ENCODE data around the gene GATAD2A. TPM values are rescaled to one million over a fixed set of nuclear protein-coding genes. Genes with fewer than 3 reads are reported as not detected.

The GATAD2A gene
- total RNA-seq, 1 experiment from 2014 or later: 31.3 TPM

DNA sequence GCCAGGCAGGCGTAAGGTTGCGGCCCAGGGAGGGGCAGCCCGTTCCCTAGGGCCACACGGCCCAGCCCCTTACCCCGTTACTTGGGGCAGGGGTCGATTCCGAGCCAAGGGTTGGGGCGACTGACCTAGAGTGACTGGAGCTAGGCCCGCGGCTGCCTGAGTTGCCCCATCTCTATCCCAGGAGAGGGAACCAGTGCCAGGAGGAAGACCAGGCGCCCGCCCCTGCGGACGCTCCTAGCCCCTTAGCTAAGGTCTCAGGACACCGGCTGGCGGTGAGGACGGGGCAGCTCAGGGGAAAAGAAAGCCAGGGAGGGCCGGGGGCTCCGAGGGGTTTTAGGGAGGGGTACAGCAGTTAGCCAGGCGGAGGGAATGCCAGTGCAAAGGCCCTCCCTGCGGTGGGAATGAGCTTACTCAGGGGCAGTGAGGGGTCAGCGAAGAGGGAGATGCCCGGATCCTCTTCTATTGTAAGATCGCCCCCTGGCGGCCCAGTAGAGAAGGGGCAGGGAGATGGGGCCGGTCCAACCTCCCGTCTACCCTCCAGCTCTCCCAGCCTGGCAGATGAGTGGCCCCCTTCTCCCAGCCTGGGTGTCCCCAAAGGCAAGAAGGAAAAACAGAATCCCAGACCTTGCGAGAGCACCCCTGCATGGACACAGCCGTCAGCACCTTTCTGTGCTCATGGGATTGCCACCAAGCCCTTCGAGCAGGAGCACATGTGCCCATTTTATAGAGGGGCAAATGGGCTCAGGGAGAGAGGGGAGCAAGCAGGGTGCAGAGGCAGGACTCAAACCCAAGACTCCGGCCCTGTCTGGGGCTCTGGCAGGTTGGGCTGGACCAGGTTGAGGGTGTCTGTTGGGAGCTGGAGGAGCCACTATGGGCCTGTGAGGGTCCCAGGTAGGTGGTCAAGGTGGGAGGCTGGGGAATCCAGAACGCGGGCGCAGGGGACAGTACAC, 148.9 kb downstream of the GATAD2A start:
- peak; percentile 34 for DNase-seq (ENCODE audit: extremely low read depth, low read depth)

DNA sequence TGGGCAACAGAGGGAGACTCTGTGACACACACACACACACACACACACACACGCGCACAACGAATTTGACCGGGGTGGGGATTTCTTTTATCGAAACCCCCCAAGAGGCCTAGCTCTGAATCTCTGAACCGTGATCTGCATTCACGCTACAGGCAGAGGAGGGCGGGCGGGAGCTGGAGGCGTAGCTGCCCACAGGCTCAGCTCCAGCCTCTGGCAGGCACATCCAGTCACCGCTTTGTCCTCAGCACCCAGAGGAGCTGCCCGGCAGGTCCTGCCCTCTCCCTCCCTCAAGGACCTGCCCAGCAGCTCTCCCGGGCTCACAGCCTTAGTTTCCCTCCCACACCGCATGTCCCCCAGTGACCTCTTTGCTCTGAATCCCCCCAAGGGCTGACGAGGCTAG, 152.6 kb downstream of the GATAD2A start:
- no peak for DNase-seq (ENCODE audit: extremely low read depth, low read depth)

Small RNAs within 50 kb of the gene (small RNA-seq; reads per million reads assigned to genes)
- 0 reads per million in 2 experiments for gene MIR640

Other genes with a start within 250 kb of the GATAD2A start
- 0.32 and 0.59 TPM in 2 replicates for gene MEF2B, start 235.4 kb upstream of the GATAD2A start, total RNA-seq (2014; rRNA removed; shearing (Covaris generic))
- 9.6 and 11.2 TPM in 2 replicates for gene BORCS8, start 213.5 kb upstream of the GATAD2A start, total RNA-seq (2014; rRNA removed; shearing (Covaris generic))
- 34.8 and 39.3 TPM in 2 replicates for gene RFXANK, start 213.4 kb upstream of the GATAD2A start, total RNA-seq (2014; rRNA removed; shearing (Covaris generic))
- gene NR2C2AP, start 202.3 kb upstream of the GATAD2A start, total RNA-seq (2014; rRNA removed; shearing (Covaris generic)): 22.3 and 25.3 TPM in 2 replicates
- 0.05 TPM in 1 of 2 replicates, not detected in the other for gene NCAN, start 193.7 kb upstream of the GATAD2A start, total RNA-seq (2014; rRNA removed; shearing (Covaris generic))
- 0.07 TPM in 1 of 2 replicates, not detected in the other for gene TM6SF2, start 132.4 kb upstream of the GATAD2A start, total RNA-seq (2014; rRNA removed; shearing (Covaris generic))
- 18.7 and 19.5 TPM in 2 replicates for gene SUGP1, start 85.2 kb upstream of the GATAD2A start, total RNA-seq (2014; rRNA removed; shearing (Covaris generic))
- 15.0 and 19.4 TPM in 2 replicates for gene MAU2, start 84.8 kb upstream of the GATAD2A start, total RNA-seq (2014; rRNA removed; shearing (Covaris generic))
- 2.2 and 3.2 TPM in 2 replicates for gene TSSK6, start 109.9 kb downstream of the GATAD2A start, total RNA-seq (2014; rRNA removed; shearing (Covaris generic))
- 134 and 136 TPM in 2 replicates for gene NDUFA13, start 110.5 kb downstream of the GATAD2A start, total RNA-seq (2014; rRNA removed; shearing (Covaris generic))
- gene YJEFN3, start 123.2 kb downstream of the GATAD2A start, total RNA-seq (2014; rRNA removed; shearing (Covaris generic)): 1.3 and 2.5 TPM in 2 replicates
- gene CILP2, start 132.6 kb downstream of the GATAD2A start, total RNA-seq (2014; rRNA removed; shearing (Covaris generic)): 0.02 and 0.12 TPM in 2 replicates
- 0.57 TPM in 1 of 2 replicates, not detected in the other for gene PBX4, start 213.0 kb downstream of the GATAD2A start, total RNA-seq (2014; rRNA removed; shearing (Covaris generic))
- 1.5 and 2.5 TPM in 2 replicates for gene LPAR2, start 222.5 kb downstream of the GATAD2A start, total RNA-seq (2014; rRNA removed; shearing (Covaris generic))
- gene GMIP, start 238.0 kb downstream of the GATAD2A start, total RNA-seq (2014; rRNA removed; shearing (Covaris generic)): 2.2 and 4.4 TPM in 2 replicates

Measured in NCI-H460 (cell line).